ENCODE results near the gene ARID5A. TPM values are rescaled to one million over a fixed set of nuclear protein-coding genes. Genes with fewer than 3 reads are reported as not detected.

The ARID5A gene
- total and polyA plus RNA-seq, 9 of the 15 experiments (the other 6 are each of a cell fraction or from before 2014, with no cell fraction given): 0.14 to 12.5 (median 3.0) TPM

DNA sequence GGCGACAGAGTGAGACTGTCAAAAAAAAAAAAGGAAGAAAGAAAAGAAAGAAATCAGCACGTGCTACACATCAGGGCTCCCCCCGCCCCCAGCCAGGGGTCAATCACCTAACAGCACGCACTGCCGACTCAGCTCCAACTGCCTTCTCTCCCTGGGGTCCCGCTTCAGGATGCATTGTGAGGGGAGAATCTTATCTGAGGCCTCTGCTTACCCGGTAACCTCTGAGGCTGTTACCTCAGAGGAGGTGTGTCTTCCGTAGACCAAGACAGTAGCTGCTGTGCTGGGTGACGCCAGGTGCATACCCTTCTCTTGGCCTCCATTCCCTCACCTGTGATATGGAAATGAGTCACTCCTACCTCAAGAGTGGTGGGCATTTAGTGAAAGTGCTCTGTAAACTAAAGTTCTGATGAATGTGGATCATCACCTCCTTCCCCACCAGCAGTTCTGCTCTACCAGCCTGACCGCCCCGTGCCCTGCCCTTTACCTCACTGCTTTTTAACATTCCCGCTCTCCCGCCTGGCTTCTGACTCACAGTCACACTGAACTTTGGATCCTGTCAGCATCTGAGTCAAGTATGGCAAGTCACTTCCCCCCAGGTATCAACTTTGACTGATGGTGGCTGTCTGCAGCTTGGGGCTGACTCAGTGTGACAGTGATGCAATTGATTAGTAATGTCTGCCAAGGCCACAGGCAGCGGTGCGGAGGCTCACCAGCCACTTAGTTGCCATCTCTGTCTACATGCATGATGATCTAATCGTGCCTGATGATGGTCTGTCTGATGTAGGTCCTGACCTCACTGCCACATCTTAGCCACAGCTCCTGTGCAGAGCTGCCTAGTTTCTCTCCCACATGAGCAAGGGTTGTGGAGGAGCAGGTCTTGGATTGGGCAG is 20.1 kb downstream of the ARID5A start (continued):
- TF ChIP-seq, protein P1, sequence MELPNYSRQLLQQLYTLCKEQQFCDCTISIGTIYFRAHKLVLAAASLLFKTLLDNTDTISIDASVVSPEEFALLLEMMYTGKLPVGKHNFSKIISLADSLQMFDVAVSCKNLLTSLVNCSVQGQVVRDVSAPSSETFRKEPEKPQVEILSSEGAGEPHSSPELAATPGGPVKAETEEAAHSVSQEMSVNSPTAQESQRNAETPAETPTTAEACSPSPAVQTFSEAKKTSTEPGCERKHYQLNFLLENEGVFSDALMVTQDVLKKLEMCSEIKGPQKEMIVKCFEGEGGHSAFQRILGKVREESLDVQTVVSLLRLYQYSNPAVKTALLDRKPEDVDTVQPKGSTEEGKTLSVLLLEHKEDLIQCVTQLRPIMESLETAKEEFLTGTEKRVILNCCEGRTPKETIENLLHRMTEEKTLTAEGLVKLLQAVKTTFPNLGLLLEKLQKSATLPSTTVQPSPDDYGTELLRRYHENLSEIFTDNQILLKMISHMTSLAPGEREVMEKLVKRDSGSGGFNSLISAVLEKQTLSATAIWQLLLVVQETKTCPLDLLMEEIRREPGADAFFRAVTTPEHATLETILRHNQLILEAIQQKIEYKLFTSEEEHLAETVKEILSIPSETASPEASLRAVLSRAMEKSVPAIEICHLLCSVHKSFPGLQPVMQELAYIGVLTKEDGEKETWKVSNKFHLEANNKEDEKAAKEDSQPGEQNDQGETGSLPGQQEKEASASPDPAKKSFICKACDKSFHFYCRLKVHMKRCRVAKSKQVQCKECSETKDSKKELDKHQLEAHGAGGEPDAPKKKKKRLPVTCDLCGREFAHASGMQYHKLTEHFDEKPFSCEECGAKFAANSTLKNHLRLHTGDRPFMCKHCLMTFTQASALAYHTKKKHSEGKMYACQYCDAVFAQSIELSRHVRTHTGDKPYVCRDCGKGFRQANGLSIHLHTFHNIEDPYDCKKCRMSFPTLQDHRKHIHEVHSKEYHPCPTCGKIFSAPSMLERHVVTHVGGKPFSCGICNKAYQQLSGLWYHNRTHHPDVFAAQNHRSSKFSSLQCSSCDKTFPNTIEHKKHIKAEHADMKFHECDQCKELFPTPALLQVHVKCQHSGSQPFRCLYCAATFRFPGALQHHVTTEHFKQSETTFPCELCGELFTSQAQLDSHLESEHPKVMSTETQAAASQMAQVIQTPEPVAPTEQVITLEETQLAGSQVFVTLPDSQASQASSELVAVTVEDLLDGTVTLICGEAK (IDR thresholded peaks at IDR 0.05): no peak
- TF ChIP-seq, protein P1 (CRISPR knock-in tag; IDR thresholded peaks at IDR 0.05): no peak
- TF ChIP-seq, protein P2, sequence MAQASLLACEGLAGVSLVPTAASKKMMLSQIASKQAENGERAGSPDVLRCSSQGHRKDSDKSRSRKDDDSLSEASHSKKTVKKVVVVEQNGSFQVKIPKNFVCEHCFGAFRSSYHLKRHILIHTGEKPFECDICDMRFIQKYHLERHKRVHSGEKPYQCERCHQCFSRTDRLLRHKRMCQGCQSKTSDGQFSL (CRISPR knock-in tag; IDR thresholded peaks at IDR 0.05): no peak
- TF ChIP-seq, protein P2 (tag; IDR thresholded peaks at IDR 0.05): no peak
- no peak for TF ChIP-seq CREBBP (IDR thresholded peaks at IDR 0.05; ENCODE audit: low read depth, low read length)
- TF ChIP-seq RCOR1 (IDR thresholded peaks at IDR 0.05; ENCODE audit: borderline replicate concordance in 1 of 2, low read depth in 2 of 2, low read length in 2 of 2): peak in 1 of 2 experiments; percentile 51; a peak in 1 of 4 replicates
- TF ChIP-seq, protein P3, sequence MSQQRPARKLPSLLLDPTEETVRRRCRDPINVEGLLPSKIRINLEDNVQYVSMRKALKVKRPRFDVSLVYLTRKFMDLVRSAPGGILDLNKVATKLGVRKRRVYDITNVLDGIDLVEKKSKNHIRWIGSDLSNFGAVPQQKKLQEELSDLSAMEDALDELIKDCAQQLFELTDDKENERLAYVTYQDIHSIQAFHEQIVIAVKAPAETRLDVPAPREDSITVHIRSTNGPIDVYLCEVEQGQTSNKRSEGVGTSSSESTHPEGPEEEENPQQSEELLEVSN (IDR thresholded peaks at IDR 0.05; ENCODE audit: borderline replicate concordance in 1 of 2, extremely low read depth in 1 of 2, insufficient read depth in 1 of 2, insufficient read length in 1 of 2, low read depth in 1 of 2, low read length in 1 of 2, poor library complexity in 1 of 2, severe bottlenecking in 1 of 2): peak in 1 of 2 experiments; percentile 54
- TF ChIP-seq CTBP1 (IDR thresholded peaks at IDR 0.05; ENCODE audit: borderline replicate concordance): peak; percentile 26; the same call in 1 of the 2 replicates
- TF ChIP-seq ZNF561 (CRISPR knock-in tag; conservative IDR thresholded peaks at IDR 0.05): no peak
- TF ChIP-seq, protein P4, sequence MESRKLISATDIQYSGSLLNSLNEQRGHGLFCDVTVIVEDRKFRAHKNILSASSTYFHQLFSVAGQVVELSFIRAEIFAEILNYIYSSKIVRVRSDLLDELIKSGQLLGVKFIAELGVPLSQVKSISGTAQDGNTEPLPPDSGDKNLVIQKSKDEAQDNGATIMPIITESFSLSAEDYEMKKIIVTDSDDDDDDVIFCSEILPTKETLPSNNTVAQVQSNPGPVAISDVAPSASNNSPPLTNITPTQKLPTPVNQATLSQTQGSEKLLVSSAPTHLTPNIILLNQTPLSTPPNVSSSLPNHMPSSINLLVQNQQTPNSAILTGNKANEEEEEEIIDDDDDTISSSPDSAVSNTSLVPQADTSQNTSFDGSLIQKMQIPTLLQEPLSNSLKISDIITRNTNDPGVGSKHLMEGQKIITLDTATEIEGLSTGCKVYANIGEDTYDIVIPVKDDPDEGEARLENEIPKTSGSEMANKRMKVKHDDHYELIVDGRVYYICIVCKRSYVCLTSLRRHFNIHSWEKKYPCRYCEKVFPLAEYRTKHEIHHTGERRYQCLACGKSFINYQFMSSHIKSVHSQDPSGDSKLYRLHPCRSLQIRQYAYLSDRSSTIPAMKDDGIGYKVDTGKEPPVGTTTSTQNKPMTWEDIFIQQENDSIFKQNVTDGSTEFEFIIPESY (CRISPR knock-in tag; IDR thresholded peaks at IDR 0.05): peak; percentile 74; the same call in 1 of the 2 replicates
- no peak for TF ChIP-seq SIX5 (IDR thresholded peaks at IDR 0.05; ENCODE audit: borderline replicate concordance in 1 of 2, insufficient read depth in 1 of 2, low read depth in 1 of 2, low read length in 2 of 2)
- no peak for TF ChIP-seq CEBPB (tag; IDR thresholded peaks at IDR 0.05)
